HG02798 (cell line): ENCODE data around the gene ABCB10.
"Not testable (repeated sequence)": the region's sequence is repeated elsewhere in the genome, so short reads cannot be mapped to it uniquely, and the experiment has no call there.

Experiments
- ATAC-seq: cut with Tn5 transposase; IDR thresholded peaks from one replicate; pipeline ENCODE4 v1.9.1; 2021; ENCODE audit warnings: mild to moderate bottlenecking; ENCODE audit not compliant: unreplicated experiment, poor library complexity

The ABCB10 gene

GRCh38 chr1:229480495-229480894 lies 78.0 kb downstream of the ABCB10 start:
- no peak for ATAC-seq

GRCh38 chr1:229479660-229480399 lies 78.7 kb downstream of the ABCB10 start:
- peak; percentile 69 for ATAC-seq

- ATAC-seq, result peak; percentile 65
Measured at GRCh38 chr1:229478852-229479251, 79.7 kb downstream of the ABCB10 start.

- not testable (repeated sequence) for ATAC-seq
Measured at GRCh38 chr1:229475859-229476258, 82.6 kb downstream of the ABCB10 start.

- ATAC-seq, result no peak
Measured at GRCh38 chr1:229474509-229474908, 84.0 kb downstream of the ABCB10 start.

GRCh38 chr1:229471175-229471574 lies 87.3 kb downstream of the ABCB10 start:
- no peak for ATAC-seq

GRCh38 chr1:229470406-229471043 lies 88.0 kb downstream of the ABCB10 start:
- no peak for ATAC-seq

- no peak for ATAC-seq
Measured at GRCh38 chr1:229466887-229467286, 91.6 kb downstream of the ABCB10 start.
